ENCODE measurements around the gene BUB1B.
"Not testable (repeated sequence)": the region's sequence is repeated elsewhere in the genome, so short reads cannot be mapped to it uniquely, and the experiment has no call there.

Gene BUB1B

GRCh38 chr15:40160689-40161688, at the start of gene BUB1B:
Gene BUB1B (plus strand): TSS chr15:40161069. CDS start chr15:40161221, 152 bp downstream.
- DNase-seq: peak; percentile 98

- DNase-seq: no peak
Observed at GRCh38 chr15:40111888-40112287, 49.0 kb upstream of the BUB1B start.

- DNase-seq: no peak
Observed at GRCh38 chr15:40112789-40113188, 48.1 kb upstream of the BUB1B start.

- no peak for DNase-seq
Observed at GRCh38 chr15:40114218-40114617, 46.7 kb upstream of the BUB1B start.

- not testable (repeated sequence) for DNase-seq
Observed at GRCh38 chr15:40115106-40115505, 45.8 kb upstream of the BUB1B start.

GRCh38 chr15:40115670-40116093, 45.2 kb upstream of the BUB1B start:
- peak; percentile 72 for DNase-seq

GRCh38 chr15:40118473-40118872, 42.4 kb upstream of the BUB1B start:
- DNase-seq: no peak

GRCh38 chr15:40121911-40122638, 38.8 kb upstream of the BUB1B start:
- no peak for DNase-seq

- DNase-seq: not testable (repeated sequence)
Observed at GRCh38 chr15:40122989-40123388, 37.9 kb upstream of the BUB1B start.

- DNase-seq: not testable (repeated sequence)
Observed at GRCh38 chr15:40123863-40124262, 37.0 kb upstream of the BUB1B start.

- DNase-seq: not testable (repeated sequence)
Observed at GRCh38 chr15:40124333-40124732, 36.5 kb upstream of the BUB1B start.

GRCh38 chr15:40124807-40125285, 36.0 kb upstream of the BUB1B start:
- not testable (repeated sequence) for DNase-seq

GRCh38 chr15:40125950-40126349, 34.9 kb upstream of the BUB1B start:
- DNase-seq: no peak

GRCh38 chr15:40128766-40129660, 31.9 kb upstream of the BUB1B start:
- peak; percentile 17 for DNase-seq

- no peak for DNase-seq
Observed at GRCh38 chr15:40130118-40130517, 30.8 kb upstream of the BUB1B start.

- peak; percentile 48 for DNase-seq
Observed at GRCh38 chr15:40130799-40131502, 29.9 kb upstream of the BUB1B start.

- no peak for DNase-seq
Observed at GRCh38 chr15:40133544-40133943, 27.3 kb upstream of the BUB1B start.

GRCh38 chr15:40134885-40135284, 26.0 kb upstream of the BUB1B start:
- DNase-seq: no peak

GRCh38 chr15:40135846-40136450, 24.9 kb upstream of the BUB1B start:
- DNase-seq: not testable (repeated sequence)

- no peak for DNase-seq
Observed at GRCh38 chr15:40136470-40137302, 24.2 kb upstream of the BUB1B start.
